Measurements from ENCODE around the gene OR6S1.
A peak's percentile ranks its signal among the peaks of the same experiment; 100 is the strongest.

The OR6S1 gene
- total RNA-seq: 0 reads per million in 3 experiments

GRCh38 chr14:20641591-20641990, at the start of gene OR6S1:
TSS of gene OR6S1 (minus strand) at chr14:20641691. CDS start at chr14:20641691, 0 bp downstream.
- DNase-seq: no peak

GRCh38 chr14:20690848-20691640, 49.6 kb upstream of the OR6S1 start:
- peak; percentile 58 for DNase-seq

GRCh38 chr14:20688167-20688839, 46.8 kb upstream of the OR6S1 start, which contains the start of gene ANG:
TSS of gene ANG (plus strand) at chr14:20688764. CDS start at chr14:20693565, 4,801 bp downstream.
- DNase-seq: no peak

- no peak for DNase-seq
Observed at GRCh38 chr14:20687362-20688166, 46.1 kb upstream of the OR6S1 start.

- DNase-seq: no peak
Observed at GRCh38 chr14:20686386-20687143, 45.1 kb upstream of the OR6S1 start.

- no peak for DNase-seq
Observed at GRCh38 chr14:20684662-20685456, 43.4 kb upstream of the OR6S1 start.

GRCh38 chr14:20683891-20684661, 42.6 kb upstream of the OR6S1 start, which contains the start of gene RNASE4:
TSS of gene RNASE4 (plus strand) at chr14:20684560. CDS start at chr14:20699372, 14,812 bp downstream.
- peak; percentile 83 for DNase-seq

- DNase-seq: peak; percentile 78
Observed at GRCh38 chr14:20683125-20683890, 41.8 kb upstream of the OR6S1 start.

GRCh38 chr14:20682435-20683124, 41.1 kb upstream of the OR6S1 start:
- DNase-seq: peak; percentile 83

- no peak for DNase-seq
Observed at GRCh38 chr14:20682127-20682434, 40.6 kb upstream of the OR6S1 start.

GRCh38 chr14:20681348-20682126, 40.0 kb upstream of the OR6S1 start:
- peak; percentile 89 for DNase-seq

GRCh38 chr14:20680843-20681347, 39.4 kb upstream of the OR6S1 start:
- DNase-seq: no peak

- DNase-seq: no peak
Observed at GRCh38 chr14:20680363-20680762, 38.9 kb upstream of the OR6S1 start.

GRCh38 chr14:20679907-20680306, 38.4 kb upstream of the OR6S1 start:
- no peak for DNase-seq

- DNase-seq: no peak
Observed at GRCh38 chr14:20676072-20676471, 34.6 kb upstream of the OR6S1 start.

GRCh38 chr14:20675669-20676068, 34.2 kb upstream of the OR6S1 start:
- no peak for DNase-seq

- DNase-seq: no peak
Observed at GRCh38 chr14:20671597-20672283, 30.2 kb upstream of the OR6S1 start.

GRCh38 chr14:20668969-20669368, 27.5 kb upstream of the OR6S1 start:
- DNase-seq: no peak

Measured in central memory CD4-positive, alpha-beta T cell (primary cell).